Activated B cell treated with CpG ODN at 0.5 μM for 24 hours (primary cell): ENCODE measurements around the gene ITPR3. TPM values are rescaled to one million over a fixed set of nuclear protein-coding genes. Genes with fewer than 3 reads are reported as not detected.

Source experiments
- ATAC-seq: fragments of 200-7000 bp; cut with Tn5 transposase; one replicate; pipeline ENCODE4 v1.10.0; 2021; ENCODE audit warnings: low read depth, mild to moderate bottlenecking, moderate library complexity
- CTCF ChIA-PET: fragments of 350-600 bp; sonication (Branson Sonifier 250); formaldehyde crosslinking; loops from one replicate; lab custom pipeline; 2021; ENCODE audit warnings: antibody characterized with exemption; lab: Charles Lee
- POLR2A ChIA-PET: fragments of 350-600 bp; sonication (Branson Sonifier 250); formaldehyde crosslinking; loops from one replicate; lab custom pipeline; 2021; ENCODE audit warnings: antibody characterized with exemption; lab: Charles Lee
- DNase-seq: peaks from one replicate; pipeline ENCODE4 v3.0.0; 2022
- H3K27ac Mint-ChIP-seq: one replicate; pipeline ENCODE4 v1.8.0; 2020; ENCODE audit warnings: mixed read lengths
- H3K27me3 Mint-ChIP-seq: one replicate; pipeline ENCODE4 v1.8.0; 2021; ENCODE audit warnings: mixed read lengths
- H3K36me3 Mint-ChIP-seq: one replicate; pipeline ENCODE4 v1.8.0; 2021; ENCODE audit warnings: low read depth, mixed read lengths
- H3K4me1 Mint-ChIP-seq: one replicate; pipeline ENCODE4 v1.8.0; 2021; ENCODE audit warnings: mixed read lengths
- H3K4me3 Mint-ChIP-seq: one replicate; pipeline ENCODE4 v1.8.0; 2020; ENCODE audit warnings: mild to moderate bottlenecking, mixed read lengths
- H3K9me3 Mint-ChIP-seq: one replicate; pipeline ENCODE4 v1.8.0; 2020; ENCODE audit warnings: mixed read lengths
- intact Hi-C: fragments of 100-400 bp; cut with micrococcal nuclease; formaldehyde crosslinking; loops from one replicate; pipeline ENCODE4 v1.15.1; 2024
- total RNA-seq: library from RNA; stranded (reverse); gene quantifications from 2 replicates; pipeline ENCODE4 v1.2.3, GENCODE V29; 2022
- TF ChIP-seq, protein P1 (sequence below): fragments of 200-600 bp; IDR thresholded peaks from one replicate; pipeline ENCODE4 v1.8.0; 2022; ENCODE audit warnings: antibody characterized with exemption, mild to moderate bottlenecking

ITPR3 gene
- total RNA-seq, 1 donor from 2014 or later = 35.5 TPM

GRCh38 chr6:33686981-33687975 is 66.2 kb downstream of the ITPR3 start:
- Mint-ChIP-seq H3K27ac (no peak overlapping the region), H3K9me3 (no peaks in the 10 kb centered on the region), H3K4me3 (no peak overlapping the region), H3K36me3 (peaks cover 93% of the 10 kb centered on the region), H3K27me3 (no peaks in the 10 kb centered on the region), H3K4me1 (peaks cover 6% of the 10 kb centered on the region)
- POLR2A ChIA-PET = interaction anchor here (0.6 to 0.7 kb wide), 3 partner anchors 116 to 419 kb away, joined by 4 to 7 read pairs (median 5); no protein-coding TSS in a partner anchor
- CTCF ChIA-PET = interaction anchor here (0.9 to 1.2 kb wide), 2 partner anchors 13 to 14 kb away, joined by 3 to 5 read pairs; no protein-coding TSS in a partner anchor
- intact Hi-C loops = no loop called here
- DNase-seq (no peak), ATAC-seq (no peak)
- TF ChIP-seq, protein P1, sequence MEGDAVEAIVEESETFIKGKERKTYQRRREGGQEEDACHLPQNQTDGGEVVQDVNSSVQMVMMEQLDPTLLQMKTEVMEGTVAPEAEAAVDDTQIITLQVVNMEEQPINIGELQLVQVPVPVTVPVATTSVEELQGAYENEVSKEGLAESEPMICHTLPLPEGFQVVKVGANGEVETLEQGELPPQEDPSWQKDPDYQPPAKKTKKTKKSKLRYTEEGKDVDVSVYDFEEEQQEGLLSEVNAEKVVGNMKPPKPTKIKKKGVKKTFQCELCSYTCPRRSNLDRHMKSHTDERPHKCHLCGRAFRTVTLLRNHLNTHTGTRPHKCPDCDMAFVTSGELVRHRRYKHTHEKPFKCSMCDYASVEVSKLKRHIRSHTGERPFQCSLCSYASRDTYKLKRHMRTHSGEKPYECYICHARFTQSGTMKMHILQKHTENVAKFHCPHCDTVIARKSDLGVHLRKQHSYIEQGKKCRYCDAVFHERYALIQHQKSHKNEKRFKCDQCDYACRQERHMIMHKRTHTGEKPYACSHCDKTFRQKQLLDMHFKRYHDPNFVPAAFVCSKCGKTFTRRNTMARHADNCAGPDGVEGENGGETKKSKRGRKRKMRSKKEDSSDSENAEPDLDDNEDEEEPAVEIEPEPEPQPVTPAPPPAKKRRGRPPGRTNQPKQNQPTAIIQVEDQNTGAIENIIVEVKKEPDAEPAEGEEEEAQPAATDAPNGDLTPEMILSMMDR = no peak

DNA sequence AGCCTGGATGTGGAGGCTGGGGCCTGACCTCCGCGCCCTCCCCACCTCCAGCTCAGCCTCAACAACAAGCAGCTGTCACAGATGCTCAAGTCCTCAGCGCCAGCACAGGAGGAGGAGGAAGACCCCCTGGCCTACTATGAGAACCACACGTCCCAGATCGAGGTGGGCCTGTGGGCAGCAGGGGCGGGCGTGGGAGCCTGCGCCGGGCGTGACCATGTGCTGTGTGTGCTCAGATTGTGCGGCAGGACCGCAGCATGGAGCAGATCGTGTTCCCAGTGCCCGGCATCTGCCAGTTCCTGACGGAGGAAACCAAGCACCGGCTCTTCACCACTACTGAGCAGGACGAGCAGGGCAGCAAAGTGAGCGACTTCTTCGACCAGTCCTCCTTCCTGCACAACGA is 66.9 kb downstream of the ITPR3 start:
- Mint-ChIP-seq H3K27me3 (no peaks in the 10 kb centered on the region), H3K27ac (no peak overlapping the region), H3K4me3 (no peak overlapping the region), H3K36me3 (peaks cover 92% of the 10 kb centered on the region), H3K4me1 (peaks cover 13% of the 10 kb centered on the region), H3K9me3 (no peaks in the 10 kb centered on the region)
- ATAC-seq = no peak
- no peak for DNase-seq
- intact Hi-C loops = no loop called here
- ChIA-PET CTCF (interaction anchor here (0.9 kb wide), 1 partner anchor 13 kb away, joined by 3 read pairs; no protein-coding TSS in a partner anchor), POLR2A (interaction anchor here (0.6 kb wide), 2 partner anchors 59 to 172 kb away, joined by 6 to 7 read pairs; no protein-coding TSS in a partner anchor)
- TF ChIP-seq, protein P1 = no peak

DNA sequence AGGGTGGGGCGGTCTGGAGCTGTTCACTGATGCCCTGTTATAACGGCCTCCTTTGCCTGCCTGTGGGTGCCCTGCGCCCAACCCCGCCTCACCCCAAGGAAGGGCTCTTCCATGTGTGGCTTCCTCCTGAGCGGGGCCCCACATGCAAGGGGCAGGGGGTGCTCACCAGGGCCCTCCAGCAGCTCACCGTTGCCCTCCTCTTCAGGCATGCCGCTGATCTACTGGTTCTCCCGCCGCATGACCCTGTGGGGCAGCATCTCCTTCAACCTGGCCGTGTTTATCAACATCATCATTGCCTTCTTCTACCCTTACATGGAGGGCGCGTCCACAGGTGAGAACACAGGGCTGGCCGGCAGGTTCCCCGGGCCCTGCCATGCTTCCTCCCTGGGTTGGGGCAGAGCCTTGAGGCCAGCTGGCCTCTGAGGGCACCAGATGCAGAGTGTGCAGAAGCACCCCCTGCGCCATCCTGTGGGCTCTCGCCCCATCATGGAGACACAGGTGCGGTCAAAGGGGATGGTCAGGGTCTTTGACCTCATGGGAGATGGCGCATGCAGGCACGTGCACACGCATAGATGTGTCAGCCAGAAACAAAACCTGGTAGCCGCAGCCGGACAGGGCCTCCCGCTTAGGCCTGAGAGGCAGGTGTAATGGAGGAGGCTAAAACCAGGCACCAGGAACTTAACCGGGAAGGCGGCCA is 67.5 kb downstream of the ITPR3 start:
- ATAC-seq = no peak

DNA sequence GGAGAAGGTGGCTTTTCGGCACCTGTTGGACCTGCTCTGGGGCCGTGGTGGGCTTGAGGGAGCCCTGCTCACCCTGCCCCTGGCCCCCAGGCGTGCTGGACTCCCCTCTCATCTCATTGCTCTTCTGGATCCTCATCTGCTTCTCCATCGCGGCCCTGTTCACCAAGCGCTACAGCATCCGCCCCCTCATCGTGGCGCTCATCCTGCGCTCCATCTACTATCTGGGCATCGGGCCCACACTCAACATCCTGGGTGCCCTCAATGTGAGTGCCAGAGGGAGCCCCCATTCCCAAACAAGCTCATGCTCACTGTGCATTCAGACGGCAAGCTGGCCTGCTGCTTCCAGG is 68.0 kb downstream of the ITPR3 start:
- no peaks in the 10 kb centered on the region for H3K9me3 Mint-ChIP-seq
- intact Hi-C loops = no loop called here
- peaks cover 25% of the 10 kb centered on the region for H3K4me1 Mint-ChIP-seq
- DNase-seq = no peak
- no peak overlapping the region for H3K27ac Mint-ChIP-seq
- no peak overlapping the region for H3K4me3 Mint-ChIP-seq
- ATAC-seq = no peak
- peaks cover 89% of the 10 kb centered on the region for H3K36me3 Mint-ChIP-seq
- ChIA-PET CTCF (no interaction called here), POLR2A (interaction anchor here (0.5 to 0.6 kb wide), 2 partner anchors 52 to 99 kb away, joined by 3 to 4 read pairs; no protein-coding TSS in a partner anchor)
- TF ChIP-seq, protein P1 = no peak
- no peaks in the 10 kb centered on the region for H3K27me3 Mint-ChIP-seq

More for the DNA sequence above, 67.5 kb downstream of the ITPR3 start:
- Mint-ChIP-seq H3K27me3 (no peaks in the 10 kb centered on the region), H3K4me3 (no peak overlapping the region), H3K9me3 (no peaks in the 10 kb centered on the region), H3K4me1 (peaks cover 19% of the 10 kb centered on the region), H3K36me3 (peaks cover 92% of the 10 kb centered on the region), H3K27ac (no peak overlapping the region)
- ChIA-PET CTCF (interaction anchor here (0.9 kb wide), 1 partner anchor 12 kb away, joined by 3 read pairs; no protein-coding TSS in a partner anchor), POLR2A (interaction anchor here (0.5 to 0.6 kb wide), 3 partner anchors 53 to 99 kb away, joined by 3 to 6 read pairs (median 4); no protein-coding TSS in a partner anchor)
- TF ChIP-seq, protein P1 = no peak
- no peak for DNase-seq
- intact Hi-C loops = no loop called here
